ENCODE measurements around the gene LHFPL6.

LHFPL6 gene

GRCh38 chr13:39602614-39603366 is at the start of gene LHFPL6:
TSS of gene LHFPL6 (minus strand) at chr13:39603193.
- peak; percentile 90 for DNase-seq

GRCh38 chr13:39646122-39646521 is 43.1 kb upstream of the LHFPL6 start:
- DNase-seq: no peak

- no peak for DNase-seq
Observed at GRCh38 chr13:39641645-39642044, 38.7 kb upstream of the LHFPL6 start.

- DNase-seq: no peak
Observed at GRCh38 chr13:39637890-39638289, 34.9 kb upstream of the LHFPL6 start.

- DNase-seq: no peak
Observed at GRCh38 chr13:39635564-39635963, 32.6 kb upstream of the LHFPL6 start.

- DNase-seq: no peak
Observed at GRCh38 chr13:39632994-39633393, 30.0 kb upstream of the LHFPL6 start.

GRCh38 chr13:39631307-39631706 is 28.3 kb upstream of the LHFPL6 start:
- no peak for DNase-seq

- no peak for DNase-seq
Observed at GRCh38 chr13:39623466-39623865, 20.5 kb upstream of the LHFPL6 start.

- DNase-seq: no peak
Observed at GRCh38 chr13:39618561-39618960, 15.6 kb upstream of the LHFPL6 start.

GRCh38 chr13:39616087-39616694 is 13.2 kb upstream of the LHFPL6 start:
- DNase-seq: peak; percentile 67

- DNase-seq: no peak
Observed at GRCh38 chr13:39612023-39612637, 9.1 kb upstream of the LHFPL6 start.

GRCh38 chr13:39607876-39608275 is 4.9 kb upstream of the LHFPL6 start:
- no peak for DNase-seq

GRCh38 chr13:39605677-39606320 is 2.8 kb upstream of the LHFPL6 start:
- no peak for DNase-seq

GRCh38 chr13:39604756-39605155 is 1.8 kb upstream of the LHFPL6 start:
- no peak for DNase-seq

- DNase-seq: peak; percentile 50
Observed at GRCh38 chr13:39603424-39603947, 493 bp upstream of the LHFPL6 start.

GRCh38 chr13:39602277-39602613 is 748 bp downstream of the LHFPL6 start:
- DNase-seq: no peak

GRCh38 chr13:39601636-39602035 is 1.4 kb downstream of the LHFPL6 start:
- no peak for DNase-seq

- no peak for DNase-seq
Observed at GRCh38 chr13:39600766-39601165, 2.2 kb downstream of the LHFPL6 start.

GRCh38 chr13:39599842-39600241 is 3.2 kb downstream of the LHFPL6 start:
- DNase-seq: no peak

- DNase-seq: no peak
Observed at GRCh38 chr13:39599012-39599411, 4.0 kb downstream of the LHFPL6 start.

- DNase-seq: no peak
Observed at GRCh38 chr13:39597838-39598237, 5.2 kb downstream of the LHFPL6 start.

- DNase-seq: no peak
Observed at GRCh38 chr13:39596685-39597084, 6.3 kb downstream of the LHFPL6 start.

GRCh38 chr13:39596176-39596575 is 6.8 kb downstream of the LHFPL6 start:
- no peak for DNase-seq
